Liver (tissue), 9 donors: ENCODE measurements around the gene FMN1. TPM values are rescaled to one million over a fixed set of nuclear protein-coding genes. Genes with fewer than 3 reads are reported as not detected.

ENCODE experiments used
- DNase-seq: peaks from one replicate; pipeline ENCODE4 v3.0.0-alpha.2; 2017; ENCODE audit warnings: low spot score
- H3K27ac ChIP-seq, 2 donors: one replicate each; pipeline ENCODE4 v1.7.0; 2013; ENCODE audit warnings: inconsistent platforms in 2 of 2, low read length in 2 of 2, control low read depth in 1 of 2, low read depth in 1 of 2, mild to moderate bottlenecking in 1 of 2
- H3K27me3 ChIP-seq, 4 donors: one replicate each; pipeline versions ENCODE4 v1.6.1 to v1.7.0; 2013; ENCODE audit warnings: low read length in 3 of 4, inconsistent platforms in 1 of 4, mild to moderate bottlenecking in 1 of 4, moderate library complexity in 1 of 4; ENCODE audit not compliant: control insufficient read depth in 4 of 4, insufficient read depth in 4 of 4
- H3K36me3 ChIP-seq, 4 donors: one replicate each; pipeline versions ENCODE4 v1.6.1 to v1.7.0; 2013; ENCODE audit warnings: low read length in 3 of 4, mild to moderate bottlenecking in 3 of 4, low read depth in 1 of 4, moderate library complexity in 1 of 4; ENCODE audit not compliant: control insufficient read depth in 4 of 4, insufficient read depth in 3 of 4
- H3K4me1 ChIP-seq, 4 donors: one replicate each; pipeline versions ENCODE4 v1.6.1 to v1.7.0; 2013; ENCODE audit warnings: low read length in 3 of 4, mild to moderate bottlenecking in 3 of 4, moderate library complexity in 1 of 4; ENCODE audit not compliant: control insufficient read depth in 4 of 4, insufficient read depth in 4 of 4
- H3K4me3 ChIP-seq, 3 donors: one replicate each; pipeline versions ENCODE4 v1.6.1 to v1.7.0; 2013; ENCODE audit warnings: low read length in 3 of 3, control low read depth in 1 of 3, low read depth in 1 of 3, mild to moderate bottlenecking in 1 of 3
- H3K9ac ChIP-seq, 2 donors: one replicate each; pipeline ENCODE4 v1.7.0; 2013; ENCODE audit warnings: low read length in 2 of 2, mild to moderate bottlenecking in 2 of 2, moderate library complexity in 2 of 2, control low read depth in 1 of 2, low read depth in 1 of 2
- H3K9me3 ChIP-seq, 4 donors: one replicate each; pipeline versions ENCODE4 v1.6.1 to v1.7.0; 2013; ENCODE audit warnings: low read length in 3 of 4; ENCODE audit not compliant: control insufficient read depth in 4 of 4
- CTCF ChIP-seq: fragments of 150-350 bp; IDR thresholded peaks from 2 replicates; pipeline ENCODE4 v1.5.1; 2017; ENCODE audit warnings: improper control_type of control experiment, low read depth, low read length; ENCODE audit not compliant: missing input control
- HNF4A ChIP-seq, 2 donors: conservative IDR thresholded peaks; 2 replicates each; pipeline ENCODE4 v1.6.1; 2016; ENCODE audit warnings: antibody characterized with exemption in 2 of 2, mild to moderate bottlenecking in 2 of 2
- RAD21 ChIP-seq, 2 donors: IDR thresholded peaks; 2 replicates each; pipeline ENCODE4 v1.6.1; 2016; ENCODE audit warnings: antibody characterized with exemption in 2 of 2, mild to moderate bottlenecking in 2 of 2
- REST ChIP-seq: IDR thresholded peaks from 2 replicates; pipeline ENCODE4 v1.6.1; 2016; ENCODE audit warnings: antibody characterized with exemption, mild to moderate bottlenecking
- RXRA ChIP-seq, 2 donors: IDR thresholded peaks; 2 replicates each; pipeline ENCODE4 v1.6.1; 2017 to 2018; ENCODE audit warnings: antibody characterized with exemption in 2 of 2, mild to moderate bottlenecking in 1 of 2
- SP1 ChIP-seq: IDR thresholded peaks from 2 replicates; pipeline ENCODE4 v1.6.1; 2018; ENCODE audit warnings: antibody characterized with exemption, mild to moderate bottlenecking
- YY1 ChIP-seq: IDR thresholded peaks from 2 replicates; pipeline ENCODE4 v1.6.1; 2016; ENCODE audit warnings: antibody characterized with exemption, mild to moderate bottlenecking
- ZBTB33 ChIP-seq: IDR thresholded peaks from 2 replicates; pipeline ENCODE4 v1.6.1; 2016; ENCODE audit warnings: antibody characterized with exemption
- WGBS: extraction: QIAGEN DNeasy Blood & Tissue Kit; methylation state at CpG from one replicate; pipeline ENCODE4 v1.1.7; 2013; 5-methylcytosine and 5-hydroxymethylcytosine counted together
- polyA plus RNA-seq, 2 donors: library from polyadenylated mRNA; stranded (reverse) in 1 of 2; unstranded in 1 of 2; fragments of 200-250 nt in 1 of 2; fragments of >200 nt in 1 of 2; fragmentation: Nextera tagmentation in 1 of 2; extraction: Ambion mirVana in 1 of 2; gene quantifications; one replicate each; pipeline versions ENCODE4 v1.2.1 to v1.2.3, GENCODE V29; 2013 to 2015
- total RNA-seq, 2 donors: library from RNA; depleted of rRNA; stranded (reverse); fragments of >200 nt; gene quantifications; one replicate each; pipeline ENCODE4 v1.2.3, GENCODE V29; 2014
- donor health status: healthy.
- donor health status: healthy.
- donor health status: healthy.
- donor health status: healthy.
- donor health status: healthy.

Gene FMN1
- total and polyA plus RNA-seq, 4 donors = 0.21 to 5.4 (median 0.53) TPM

- no peak for TF ChIP-seq REST
- no peak for TF ChIP-seq RAD21 (IDR thresholded peaks at IDR 0.05)
Measured at GRCh38 chr15:33013827-33014445, 180.6 kb downstream of the FMN1 start (continued).

- no peak overlapping the region for H3K27ac ChIP-seq
- peaks cover 0 to 3% (median 1%) of the 10 kb centered on the region in 4 donors for H3K27me3 ChIP-seq
- no peak for DNase-seq
Measured at GRCh38 chr15:33011976-33012375, 182.5 kb downstream of the FMN1 start.

More at GRCh38 chr15:33011976-33012375, 182.5 kb downstream of the FMN1 start:
- H3K4me1 ChIP-seq = no peaks in the 10 kb centered on the region
- H3K9ac ChIP-seq = no peak overlapping the region
- TF ChIP-seq SP1 (no peak), YY1 (no peak), HNF4A (conservative IDR thresholded peaks at IDR 0.05) (no peak), RXRA (IDR thresholded peaks at IDR 0.05) (no peak), ZBTB33 (no peak), CTCF (no peak), RAD21 (IDR thresholded peaks at IDR 0.05) (no peak)
- H3K4me3 ChIP-seq = no peak overlapping the region
- WGBS = 81% methylated on average over 3 of the region's 3 CpGs
- no peaks in the 10 kb centered on the region for H3K9me3 ChIP-seq
- no peaks in the 10 kb centered on the region for H3K36me3 ChIP-seq
